HEK293 (cell line): Measurements from ENCODE around the gene PHOX2B.

Experiments used
- CTCF ChIA-PET: fragments of 350-600 bp; formaldehyde crosslinking; extraction: SDS; loops from one replicate; lab custom pipeline; 2021; ENCODE audit warnings: antibody characterized with exemption; lab: Yijun Ruan, JAX
- POLR2A ChIA-PET: fragments of 300-600 bp; formaldehyde crosslinking; extraction: SDS; loops from one replicate; lab custom pipeline; 2020; ENCODE audit warnings: antibody characterized with exemption, inconsistent platforms; lab: Yijun Ruan, JAX
- H3K27ac ChIP-seq: fragments of 200-500 bp; sonication (Bioruptor generic); 2 replicates; pipeline ENCODE4 v1.5.1; 2014; ENCODE audit warnings: low read depth, low read length, control low read depth, inconsistent platforms; ENCODE audit errors: extremely low read depth
- H3K36me3 ChIP-seq, 2 experiments: fragments of 200-500 bp in 1 of 2; sonication (Bioruptor generic) in 1 of 2; 1 replicate in 1 of 2; 2 replicates in 1 of 2; pipeline ENCODE4 v1.5.1; 2014 to 2017; ENCODE audit warnings: inconsistent platforms in 2 of 2, low read length in 2 of 2; ENCODE audit not compliant: control insufficient read depth in 2 of 2, insufficient read depth in 1 of 2
- H3K4me1 ChIP-seq: fragments of 200-500 bp; sonication (Bioruptor generic); 2 replicates; pipeline ENCODE4 v1.5.1; 2014; ENCODE audit warnings: mild to moderate bottlenecking, low read length, inconsistent platforms; ENCODE audit not compliant: control insufficient read depth, insufficient read depth
- H3K4me3 ChIP-seq: 2 replicates; pipeline ENCODE4 v1.5.1; 2011; ENCODE audit warnings: low read depth, mild to moderate bottlenecking, control low read depth, low read length, moderate library complexity
- H3K9me3 ChIP-seq: fragments of 200-500 bp; sonication (Bioruptor generic); 2 replicates; pipeline ENCODE4 v1.5.1; 2014; ENCODE audit warnings: low read depth, low read length, inconsistent platforms; ENCODE audit not compliant: control insufficient read depth, insufficient read depth
- EGR2 ChIP-seq: fragments of 450-650 bp; formaldehyde crosslinking; IDR thresholded peaks from 2 replicates; pipeline ENCODE4 v1.5.1; 2016; ENCODE audit warnings: low read depth, missing biosample characterization, missing genetic modification characterization
- KLF16 ChIP-seq: fragments of 450-650 bp; formaldehyde crosslinking; IDR thresholded peaks from 2 replicates; pipeline ENCODE4 v1.5.1; 2017; ENCODE audit warnings: missing biosample characterization, missing genetic modification characterization
- OSR2 ChIP-seq: fragments of 450-650 bp; formaldehyde crosslinking; IDR thresholded peaks from 2 replicates; pipeline ENCODE4 v1.5.1; 2016; ENCODE audit warnings: missing biosample characterization, missing genetic modification characterization
- REST ChIP-seq: fragments of 450-650 bp; formaldehyde crosslinking; IDR thresholded peaks from 2 replicates; pipeline ENCODE4 v1.5.1; 2016; ENCODE audit warnings: missing biosample characterization, missing genetic modification characterization
- TRIM28 ChIP-seq: IDR thresholded peaks from 2 replicates; pipeline ENCODE4 v1.6.1; 2011; ENCODE audit warnings: low read length, control low read depth, borderline replicate concordance
- ZBTB11 ChIP-seq: fragments of 450-650 bp; formaldehyde crosslinking; conservative IDR thresholded peaks from 2 replicates; pipeline ENCODE4 v1.5.1; 2016; ENCODE audit warnings: low read depth, missing biosample characterization, missing genetic modification characterization
- ZBTB26 ChIP-seq: fragments of 450-650 bp; formaldehyde crosslinking; optimal IDR thresholded peaks from 2 replicates; pipeline ENCODE3; 2016; ENCODE audit warnings: missing biosample characterization, mild to moderate bottlenecking, missing genetic modification characterization
- ZFP3 ChIP-seq: fragments of 450-650 bp; formaldehyde crosslinking; IDR thresholded peaks from 2 replicates; pipeline ENCODE4 v1.5.1; 2016; ENCODE audit warnings: low read depth, missing biosample characterization, missing genetic modification characterization
- ZNF132 ChIP-seq: fragments of 450-650 bp; formaldehyde crosslinking; IDR thresholded peaks from 2 replicates; pipeline ENCODE4 v1.5.1; 2017; ENCODE audit warnings: missing biosample characterization, missing genetic modification characterization, borderline replicate concordance
- ZNF133 ChIP-seq: fragments of 450-650 bp; formaldehyde crosslinking; IDR thresholded peaks from 2 replicates; pipeline ENCODE4 v1.5.1; 2016; ENCODE audit warnings: missing biosample characterization, missing genetic modification characterization
- ZNF2 ChIP-seq: fragments of 450-650 bp; formaldehyde crosslinking; IDR thresholded peaks from 2 replicates; pipeline ENCODE4 v1.5.1; 2016; ENCODE audit warnings: missing biosample characterization, missing genetic modification characterization
- ZNF23 ChIP-seq: fragments of 450-650 bp; formaldehyde crosslinking; IDR thresholded peaks from 2 replicates; pipeline ENCODE4 v1.5.1; 2016; ENCODE audit warnings: missing biosample characterization, missing genetic modification characterization, borderline replicate concordance
- ZNF302 ChIP-seq: fragments of 450-650 bp; formaldehyde crosslinking; IDR thresholded peaks from 2 replicates; pipeline ENCODE4 v1.5.1; 2016; ENCODE audit warnings: missing biosample characterization, missing genetic modification characterization, low read depth
- ZNF350 ChIP-seq: fragments of 450-650 bp; formaldehyde crosslinking; IDR thresholded peaks from 2 replicates; pipeline ENCODE4 v1.5.0; 2017; ENCODE audit warnings: missing biosample characterization, mild to moderate bottlenecking, missing genetic modification characterization
- ZNF354C ChIP-seq: fragments of 450-650 bp; formaldehyde crosslinking; IDR thresholded peaks from 2 replicates; pipeline ENCODE4 v1.5.1; 2016; ENCODE audit warnings: missing biosample characterization, missing genetic modification characterization, low read depth, borderline replicate concordance
- ZNF37A ChIP-seq: fragments of 450-650 bp; IDR thresholded peaks from 2 replicates; pipeline ENCODE4 v1.5.1; 2018; ENCODE audit warnings: missing biosample characterization, missing genetic modification characterization
- ZNF704 ChIP-seq: fragments of 450-650 bp; formaldehyde crosslinking; IDR thresholded peaks from 2 replicates; pipeline ENCODE4 v1.5.1; 2016; ENCODE audit warnings: missing biosample characterization, missing genetic modification characterization
- ZNF843 ChIP-seq: fragments of 450-650 bp; formaldehyde crosslinking; IDR thresholded peaks from 2 replicates; pipeline ENCODE4 v1.5.1; 2016; ENCODE audit warnings: missing biosample characterization, missing genetic modification characterization
- ZXDB ChIP-seq: fragments of 450-650 bp; formaldehyde crosslinking; IDR thresholded peaks from 2 replicates; pipeline ENCODE4 v1.5.1; 2016; ENCODE audit warnings: missing biosample characterization, missing genetic modification characterization

Gene PHOX2B

GRCh38 chr4:41796545-41797210, 48.2 kb upstream of the PHOX2B start:
- ChIA-PET POLR2A (no interaction called here), CTCF (no interaction called here)
- no peak overlapping the region for H3K27ac ChIP-seq
- H3K4me1 ChIP-seq: no peaks in the 10 kb centered on the region
- H3K9me3 ChIP-seq: no peaks in the 10 kb centered on the region
- no peaks in the 10 kb centered on the region for H3K36me3 ChIP-seq
- TF ChIP-seq ZNF133 (tag by site-specific recombination) (no peak), REST (tag by site-specific recombination) (no peak), ZNF23 (no peak), EGR2 (tag by site-specific recombination) (no peak), ZNF2 (tag by site-specific recombination) (no peak), ZBTB26 (tag by site-specific recombination) (no peak), ZNF350 (tag by site-specific recombination) (no peak), ZXDB (tag by site-specific recombination) (no peak)
- no peak overlapping the region for H3K4me3 ChIP-seq

GRCh38 chr4:41795796-41796385, 47.4 kb upstream of the PHOX2B start:
- Histone ChIP-seq H3K9me3 (no peaks in the 10 kb centered on the region), H3K4me1 (no peaks in the 10 kb centered on the region), H3K4me3 (no peak overlapping the region), H3K36me3 (no peaks in the 10 kb centered on the region), H3K27ac (no peak overlapping the region)
- ChIA-PET CTCF (no interaction called here), POLR2A (no interaction called here)
- TF ChIP-seq ZFP3 (tag by site-specific recombination) (no peak), ZNF302 (tag by site-specific recombination) (no peak), TRIM28 (no peak), KLF16 (tag by site-specific recombination) (no peak), ZNF843 (no peak), ZNF37A (tag by site-specific recombination) (no peak), ZNF133 (tag by site-specific recombination) (no peak), ZBTB11 (tag by site-specific recombination) (no peak), OSR2 (tag by site-specific recombination) (no peak), ZNF704 (tag by site-specific recombination) (no peak), ZNF354C (tag by site-specific recombination) (no peak), ZNF132 (no peak)
